UCSD-AML1 (cell line): ENCODE measurements around the gene RLBP1.
"Not testable (repeated sequence)": the region's sequence is repeated elsewhere in the genome, so short reads cannot be mapped to it uniquely, and the experiment has no call there.

Experiments used
- DNase-seq: peaks from one replicate; lab custom pipeline; 2025; ENCODE audit not compliant: unreplicated experiment; lab: John Stamatoyannopoulos, UW

Gene RLBP1

DNA sequence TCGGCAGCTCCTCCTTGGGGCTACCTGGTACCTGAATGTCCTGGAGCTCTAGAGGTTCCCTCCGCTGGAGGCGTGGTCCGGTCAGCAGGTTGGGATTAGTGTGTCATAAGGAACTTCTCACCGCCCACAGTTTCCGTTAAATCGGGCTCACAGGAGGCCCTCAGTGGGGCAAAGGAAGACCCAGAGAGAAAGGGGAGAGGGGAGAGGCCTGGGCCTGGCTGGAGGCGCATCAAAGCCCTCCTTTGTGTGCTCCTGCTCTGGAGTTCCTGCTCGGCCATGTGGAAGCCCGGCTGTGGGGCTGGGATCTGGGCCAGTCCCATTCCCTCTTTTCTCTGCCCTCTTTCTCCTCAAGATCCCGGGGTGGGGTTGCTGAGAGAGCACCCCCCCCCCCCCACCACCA lies at the start of gene RLBP1:
RLBP1 (minus strand) TSS at position 37 of the 400 bp plus-strand sequence. CDS start 2,604 bp downstream, outside the sequence.
- no peak for DNase-seq

DNA sequence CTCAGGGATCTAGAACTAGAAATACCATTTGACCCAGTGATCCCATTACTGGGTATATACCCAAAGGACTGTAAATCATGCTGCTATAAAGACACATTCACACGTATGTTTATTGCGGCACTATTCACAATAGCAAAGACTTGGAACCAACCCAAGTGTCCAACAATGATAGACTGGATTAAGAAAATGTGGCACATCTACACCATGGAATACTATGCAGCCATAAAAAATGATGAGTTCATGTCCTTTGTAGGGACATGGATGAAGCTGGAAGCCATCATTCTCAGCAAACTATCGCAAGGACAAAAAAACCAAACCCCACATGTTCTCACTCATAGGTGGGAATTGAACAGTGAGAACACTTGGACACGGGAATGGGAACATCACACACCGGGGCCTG lies 28.8 kb upstream of the RLBP1 start:
- not testable (repeated sequence) for DNase-seq

DNA sequence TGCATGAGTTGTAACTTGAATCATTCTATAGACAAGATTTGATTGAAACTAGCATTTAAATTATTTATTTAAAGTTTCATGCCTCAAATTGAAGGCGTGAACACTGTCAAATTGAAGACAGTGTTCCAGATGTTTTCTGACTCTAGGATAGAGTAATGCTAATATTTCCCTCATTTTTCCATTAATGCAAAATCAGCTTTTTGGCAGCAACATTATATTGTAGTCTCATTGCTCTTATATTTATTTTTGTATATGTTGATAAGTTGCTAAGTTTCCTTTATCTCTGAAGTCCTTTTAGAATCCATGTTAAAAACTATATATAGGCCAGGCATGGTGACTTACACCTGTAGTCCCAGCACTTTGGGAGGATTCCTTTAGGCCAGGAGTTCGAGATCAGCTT lies 27.2 kb upstream of the RLBP1 start:
- DNase-seq: no peak

DNA sequence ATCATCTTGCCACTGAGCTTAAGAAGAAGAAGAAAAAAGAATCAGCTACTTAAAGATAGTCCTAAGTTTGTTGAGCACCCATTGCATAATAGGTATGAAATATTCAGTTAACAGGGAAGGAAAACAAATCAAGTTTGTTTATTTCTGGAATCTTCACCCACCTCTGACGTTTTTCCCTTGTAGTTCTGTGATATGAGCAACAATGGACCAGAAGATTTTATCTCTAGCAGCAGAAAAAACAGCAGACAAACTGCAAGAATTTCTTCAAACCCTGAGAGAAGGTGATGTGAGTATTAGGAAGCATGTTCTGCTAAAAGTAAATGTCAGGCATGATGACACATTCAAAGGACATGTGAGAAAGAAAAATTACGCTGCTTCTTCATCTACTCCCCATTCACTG lies 26.1 kb upstream of the RLBP1 start:
- DNase-seq: no peak

DNA sequence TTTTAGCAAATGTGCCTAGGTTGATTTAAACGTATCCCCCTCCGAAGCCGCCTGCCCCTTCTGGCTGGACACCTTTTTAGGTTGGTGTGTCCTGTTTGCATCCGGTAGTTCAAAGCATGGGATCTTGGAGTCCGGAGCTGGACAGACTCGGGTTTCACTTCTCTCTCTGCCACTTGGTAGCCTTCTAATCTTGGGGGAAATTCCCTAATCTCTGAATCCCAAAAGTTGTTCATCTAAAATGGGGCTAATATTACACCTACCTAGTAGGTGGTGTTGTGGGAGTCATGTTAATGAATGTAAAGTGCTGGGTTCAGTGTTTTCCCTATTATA lies 23.2 kb upstream of the RLBP1 start:
- DNase-seq: no peak

DNA sequence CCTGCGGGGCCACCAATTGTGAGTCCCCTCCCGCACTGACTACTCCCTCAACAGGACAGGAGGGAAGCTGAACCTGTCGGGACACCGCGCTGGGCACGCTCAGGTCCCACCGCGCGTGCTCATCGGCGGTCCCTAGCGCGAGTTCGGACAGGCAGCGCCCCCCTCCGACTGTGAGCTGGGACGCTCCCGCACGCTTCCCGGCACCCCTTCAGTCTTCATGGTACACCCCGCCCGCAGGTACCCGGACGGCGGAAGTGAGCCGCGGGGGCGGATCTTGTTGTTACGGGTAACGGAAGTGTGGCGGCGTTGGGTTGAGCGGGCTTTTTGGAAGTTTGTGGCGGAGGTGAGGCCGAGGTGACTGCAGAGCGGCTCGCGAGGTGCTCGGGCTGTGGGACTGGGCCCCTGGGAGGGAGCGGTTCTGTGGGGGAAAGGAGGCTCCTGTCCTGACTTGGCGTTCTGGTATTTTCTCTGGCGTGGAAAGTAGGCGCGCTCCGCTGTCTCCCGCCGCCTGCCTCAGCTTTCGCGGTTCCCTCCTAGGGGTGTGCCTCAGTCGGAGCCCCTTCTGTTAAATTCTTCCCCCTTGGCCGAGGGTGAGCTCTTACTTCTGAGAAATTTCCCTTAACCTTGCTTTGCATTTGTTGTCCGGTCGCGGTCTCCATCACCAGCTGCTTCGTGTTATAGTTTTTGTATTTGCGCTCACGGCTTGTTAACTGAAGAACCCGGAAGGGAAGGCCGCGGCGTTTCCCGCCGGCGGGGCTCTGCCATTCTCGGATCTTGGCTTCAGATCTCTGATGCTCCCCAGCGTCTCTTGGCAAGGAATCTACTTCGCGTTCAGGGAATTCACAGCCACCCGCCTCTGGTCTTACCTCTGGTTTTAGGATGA lies 22.6 kb upstream of the RLBP1 start, which contains the start of gene FANCI:
FANCI (plus strand) TSS at position 289 of the 883 bp plus-strand sequence. CDS start 3,669 bp downstream, outside the sequence.
- peak; percentile 95 for DNase-seq

DNA sequence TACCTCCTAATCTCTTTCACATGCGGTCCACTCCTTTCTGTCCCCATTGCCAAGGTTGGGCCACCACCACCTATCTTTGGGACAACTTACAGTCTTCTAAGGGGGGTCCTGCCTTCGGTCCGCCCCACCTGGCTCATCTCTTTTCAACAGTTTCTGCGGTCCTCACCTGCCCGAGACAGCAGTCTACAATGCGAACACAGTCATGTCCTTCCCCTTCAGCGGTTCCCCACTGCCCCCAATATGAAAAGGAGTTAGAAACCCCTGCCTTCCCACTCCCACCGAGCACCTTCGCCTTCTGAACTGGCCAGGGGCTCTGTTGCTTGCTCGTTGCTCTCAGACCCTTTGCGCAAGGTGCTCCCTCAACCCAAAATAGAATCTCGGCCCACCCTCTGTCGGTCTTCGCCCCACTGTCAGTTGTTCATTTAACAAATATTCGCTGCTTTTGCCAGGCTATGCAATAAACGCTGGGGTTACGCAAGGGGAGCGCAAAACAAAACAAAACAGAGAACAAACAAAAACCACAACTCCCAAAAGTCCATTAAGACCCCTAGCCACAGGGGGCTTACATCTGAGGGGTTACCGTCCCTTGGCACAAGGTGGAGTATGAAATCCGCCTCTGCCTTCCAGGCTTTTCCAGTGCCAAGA lies 21.8 kb upstream of the RLBP1 start:
- no peak for DNase-seq

DNA sequence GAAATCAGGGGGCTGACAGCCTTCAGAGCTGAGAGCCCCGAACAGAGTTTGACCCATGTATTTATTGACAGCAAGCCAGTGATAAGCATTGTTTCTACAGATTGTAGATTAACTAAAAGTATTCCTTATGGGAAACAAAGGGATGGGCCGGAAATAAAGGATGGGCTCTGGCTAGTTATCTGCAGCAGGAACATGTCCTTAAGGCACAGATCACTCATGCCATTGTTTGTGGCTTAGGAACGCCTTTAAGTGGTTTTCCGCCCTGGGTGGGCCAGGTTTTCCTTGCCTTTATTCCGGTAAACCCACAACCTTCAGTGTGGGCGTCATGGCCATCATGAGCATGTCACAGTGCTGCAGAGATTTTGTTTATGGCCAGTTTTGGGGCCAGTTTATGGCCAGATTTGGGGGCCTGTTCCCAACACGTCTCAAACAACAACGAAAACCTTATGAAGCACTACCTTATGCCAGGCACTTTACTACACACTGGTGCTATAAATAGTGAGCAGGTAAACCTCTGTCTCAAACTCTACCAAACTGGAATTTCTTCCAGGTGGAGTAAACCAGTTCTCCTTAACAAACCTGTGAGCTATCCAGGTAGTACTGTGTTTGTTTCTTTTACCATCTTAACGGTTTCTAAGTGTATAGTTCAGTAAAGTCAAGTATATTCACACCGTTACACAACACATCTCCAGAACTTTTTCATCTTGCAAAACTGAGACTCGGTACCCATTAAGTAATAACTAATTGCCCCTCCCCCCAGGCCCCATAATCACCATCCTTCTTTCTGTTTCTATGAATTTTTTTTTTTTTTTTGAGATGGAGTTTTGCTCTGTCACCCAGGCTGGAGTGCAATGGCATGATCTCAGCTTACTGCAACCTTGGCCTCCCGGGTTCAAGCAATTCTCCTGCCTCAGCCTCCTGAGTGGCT lies 18.8 kb upstream of the RLBP1 start:
- not testable (repeated sequence) for DNase-seq

DNA sequence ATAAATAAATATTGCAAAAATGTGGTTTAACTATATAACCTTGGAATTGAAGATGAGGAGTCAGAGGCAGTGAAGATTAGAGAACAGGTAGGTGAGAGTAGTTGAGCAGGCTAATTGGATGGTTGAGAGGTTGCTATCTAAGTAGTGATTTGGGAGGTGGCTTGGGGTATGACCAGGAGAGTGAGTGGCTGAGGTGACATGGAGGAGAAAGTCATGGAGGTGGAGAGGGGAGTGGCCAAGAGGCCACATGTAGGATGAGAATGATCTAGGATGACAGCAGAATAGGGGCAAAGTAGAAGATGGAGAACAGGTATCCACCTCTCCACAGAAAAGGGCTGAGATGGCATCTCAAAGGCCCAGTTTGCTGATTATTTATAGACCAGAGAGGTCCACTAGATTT lies 10.5 kb upstream of the RLBP1 start:
- no peak for DNase-seq

DNA sequence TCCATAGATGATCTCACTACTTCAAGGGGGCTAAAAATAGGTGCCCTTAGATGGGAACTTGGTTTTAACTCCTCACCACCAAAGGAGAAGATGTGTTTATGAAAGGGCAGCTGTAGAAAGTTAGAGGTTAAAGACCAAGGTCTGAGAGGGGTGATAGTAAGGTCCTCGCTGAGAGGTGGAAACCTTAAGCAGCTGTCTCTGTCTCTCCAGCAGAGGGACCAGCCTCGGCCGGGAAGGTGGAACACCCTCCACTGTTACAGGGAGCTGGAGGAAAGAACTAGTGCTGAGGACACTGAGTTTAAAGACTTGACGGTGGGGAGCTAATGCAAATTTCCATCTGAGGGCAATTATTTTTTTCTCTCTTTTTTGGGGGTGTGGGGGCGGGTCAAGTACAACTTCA lies 8.9 kb upstream of the RLBP1 start:
- DNase-seq: no peak

DNA sequence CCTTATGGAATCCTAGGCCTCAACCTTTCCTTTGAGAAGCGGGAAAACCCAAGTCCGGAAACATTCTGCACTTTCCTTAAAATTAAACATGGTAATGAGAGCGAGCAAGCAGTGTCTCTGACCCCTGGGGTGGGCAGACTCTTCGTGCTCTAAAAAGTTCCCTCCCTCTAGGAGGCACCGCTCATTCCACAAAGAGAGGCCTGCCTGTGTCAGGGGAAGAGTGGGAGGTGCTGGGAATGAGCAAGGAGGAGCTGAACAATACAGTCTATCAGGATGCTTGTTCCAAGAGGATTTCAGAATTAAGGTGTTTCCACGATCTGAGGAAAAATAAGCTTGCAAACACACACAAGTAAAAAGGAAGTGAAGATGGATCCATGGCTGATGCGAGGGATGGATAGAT lies 6.0 kb upstream of the RLBP1 start:
- no peak for DNase-seq

DNA sequence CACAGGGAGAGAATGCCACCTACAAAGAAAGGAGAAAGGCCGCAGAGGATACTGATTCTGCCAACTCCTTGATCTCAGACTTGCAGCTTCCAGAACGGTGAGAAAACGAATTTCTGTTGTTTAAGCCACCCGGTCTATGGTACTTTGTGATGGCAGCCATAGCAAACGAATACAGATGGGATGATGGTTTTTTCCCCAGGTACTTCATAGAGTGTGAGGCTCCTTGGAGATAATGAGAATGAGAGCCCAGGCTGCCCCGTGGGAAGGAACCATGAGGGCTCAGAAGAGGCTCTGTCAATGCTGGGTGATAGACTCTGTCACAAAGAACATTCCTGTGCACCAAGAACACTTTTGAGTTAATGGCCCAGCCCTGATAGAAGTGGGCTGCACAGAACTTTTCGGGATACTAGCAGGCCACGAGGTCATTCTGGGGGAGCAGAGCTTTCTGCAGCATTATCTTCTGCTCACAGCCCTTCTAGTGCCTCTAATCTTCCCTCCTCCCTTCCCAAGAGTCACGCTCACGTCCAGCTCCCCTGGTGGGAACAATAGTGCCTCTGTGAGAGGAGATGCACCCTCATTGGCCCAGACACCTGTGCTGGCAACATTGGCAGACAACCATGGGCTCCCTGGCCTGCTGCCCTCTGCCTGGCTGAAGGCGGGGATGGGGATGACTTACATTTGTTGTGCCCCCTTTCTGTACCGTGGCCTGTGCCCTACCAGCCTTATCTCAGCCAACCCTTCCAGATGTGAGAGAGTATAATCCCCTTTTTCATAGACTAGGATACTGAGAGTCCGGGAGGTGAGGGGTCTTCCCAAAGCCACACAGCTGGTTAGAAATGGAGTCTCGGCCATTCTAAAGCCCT lies 5.2 kb upstream of the RLBP1 start:
- DNase-seq: no peak

DNA sequence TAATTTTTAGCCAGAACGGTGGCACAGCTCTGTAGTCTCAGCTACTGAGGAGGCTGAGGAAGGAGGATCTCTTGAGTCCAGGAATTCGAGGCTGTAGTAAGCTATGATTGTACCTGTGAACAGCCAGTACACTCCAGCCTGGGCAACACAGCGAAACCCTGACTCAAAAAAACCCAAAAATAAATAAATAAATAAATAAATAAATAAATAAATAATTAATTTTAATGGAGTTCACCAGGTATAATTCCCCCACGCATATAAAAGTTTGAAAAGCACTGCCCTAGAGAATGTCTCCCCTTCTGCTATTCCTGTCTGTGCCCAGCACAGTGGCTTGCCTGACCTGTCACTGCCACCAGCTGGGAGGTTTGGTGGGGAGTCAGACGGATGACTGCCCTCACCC lies 4.2 kb upstream of the RLBP1 start:
- DNase-seq: no peak

DNA sequence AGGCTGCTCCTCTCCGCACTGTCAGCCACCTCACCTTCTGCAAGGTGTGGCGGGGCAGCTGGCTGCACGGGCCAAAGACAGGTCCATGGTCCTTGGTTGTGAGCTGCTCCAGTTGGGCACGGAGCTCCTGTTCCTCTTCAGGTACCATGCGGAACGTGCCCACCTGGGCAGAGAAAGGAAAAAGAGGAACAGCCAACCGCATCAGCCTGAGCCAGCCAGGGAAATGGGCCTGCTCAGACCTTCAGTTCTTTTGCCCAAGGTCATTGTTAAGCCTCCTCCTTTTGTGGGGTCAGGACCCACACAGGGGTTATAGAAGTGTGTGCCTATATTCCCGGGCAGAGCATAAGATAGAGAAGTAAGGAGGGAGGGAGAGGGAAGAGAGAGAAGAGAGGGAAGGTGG lies 2.8 kb downstream of the RLBP1 start:
- DNase-seq: no peak

DNA sequence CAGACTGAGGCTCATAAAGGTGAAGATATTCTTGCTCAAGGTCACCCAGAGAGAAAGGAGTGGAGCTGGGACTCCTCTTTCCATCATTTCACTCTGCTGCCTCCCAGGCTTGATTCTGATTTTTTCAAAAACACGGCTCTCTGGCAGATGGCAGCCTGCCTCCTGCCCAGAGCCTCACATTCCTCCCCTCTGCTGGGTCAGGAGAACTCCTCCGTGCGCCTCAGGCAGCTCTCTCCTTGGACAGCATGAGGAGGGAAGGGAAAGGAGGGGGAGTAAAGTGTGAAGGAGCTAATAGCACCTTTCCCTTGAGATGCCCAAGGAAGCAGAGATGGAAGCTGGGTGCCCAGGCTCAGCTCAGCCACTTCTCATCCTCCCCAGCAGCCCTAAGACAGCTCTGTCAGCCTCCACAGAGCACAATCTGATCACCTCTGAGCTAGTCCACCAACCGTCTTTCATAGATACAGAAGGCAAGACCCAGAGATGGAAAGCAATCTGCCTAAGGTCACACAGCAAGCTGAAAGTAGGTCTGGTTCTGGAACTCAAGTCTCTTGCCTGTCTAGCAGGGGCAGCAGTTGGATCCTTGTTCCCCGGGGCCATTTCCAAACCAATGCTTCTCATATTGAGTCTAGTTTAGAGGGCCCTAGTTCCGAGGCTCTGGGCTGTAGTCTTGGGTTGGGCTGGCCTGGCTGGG lies 3.5 kb downstream of the RLBP1 start:
- DNase-seq: no peak

DNA sequence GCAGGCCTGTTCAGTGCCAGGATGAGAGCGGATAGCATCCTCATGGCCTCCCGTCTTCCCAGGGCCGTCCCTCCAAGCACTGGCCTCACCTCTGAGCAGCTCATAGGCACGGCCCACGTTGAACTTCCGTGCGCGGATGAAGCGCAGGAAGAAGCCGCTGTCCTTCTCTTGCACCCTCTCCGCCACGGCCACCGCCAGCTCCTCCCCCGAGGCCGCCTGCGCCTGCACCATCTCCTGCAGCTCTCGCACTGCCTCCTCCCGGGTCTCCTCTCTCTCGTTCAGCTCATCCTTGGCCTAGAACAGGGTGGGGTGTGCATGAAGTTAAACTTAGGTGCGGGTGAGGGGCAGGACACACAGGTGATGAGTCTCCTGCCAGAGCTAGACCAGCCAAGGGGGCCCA lies 4.3 kb downstream of the RLBP1 start:
- no peak for DNase-seq

DNA sequence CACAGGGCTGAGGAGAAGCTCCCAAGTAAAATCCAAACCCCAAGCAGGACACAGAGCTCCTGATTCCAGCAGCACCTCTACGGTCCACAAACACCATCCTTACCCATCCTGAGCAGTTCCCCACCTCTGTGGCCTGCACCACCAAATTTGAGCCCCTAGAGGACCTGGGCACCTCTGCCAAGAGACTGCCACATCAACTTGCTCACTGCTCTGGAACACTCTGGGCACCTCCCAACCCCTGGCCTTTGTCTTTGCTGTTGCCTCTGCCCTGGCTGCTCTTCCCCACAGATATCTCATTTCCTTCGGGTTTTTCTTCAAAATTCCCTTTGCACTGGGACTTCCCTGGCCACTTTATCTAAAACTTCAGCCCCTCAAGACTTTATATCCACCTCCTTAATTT lies 5.8 kb downstream of the RLBP1 start:
- DNase-seq: no peak

DNA sequence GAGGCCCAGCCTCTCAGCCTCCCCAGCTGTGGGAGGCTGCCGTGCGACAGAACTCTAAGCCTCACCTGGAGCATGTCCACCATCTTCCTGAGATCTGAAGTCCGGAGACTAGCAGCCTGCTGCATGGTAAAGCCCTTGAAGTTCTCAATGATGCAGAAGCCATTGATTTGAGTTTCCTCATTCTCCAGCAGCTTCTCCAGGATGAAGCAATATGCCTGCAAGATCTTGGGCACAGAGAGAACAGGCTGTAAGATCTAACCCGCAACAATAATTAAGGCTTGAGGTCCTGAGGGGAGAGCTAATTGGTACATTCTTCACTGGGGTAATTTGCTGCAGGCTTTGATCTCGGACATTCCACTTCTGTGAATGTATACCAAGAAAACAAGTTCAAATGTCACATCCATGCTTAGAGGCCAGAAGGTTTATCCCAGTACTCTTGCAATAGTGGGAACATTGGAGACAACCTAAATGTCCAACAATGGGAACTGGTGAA lies 9.7 kb downstream of the RLBP1 start:
- DNase-seq: no peak

DNA sequence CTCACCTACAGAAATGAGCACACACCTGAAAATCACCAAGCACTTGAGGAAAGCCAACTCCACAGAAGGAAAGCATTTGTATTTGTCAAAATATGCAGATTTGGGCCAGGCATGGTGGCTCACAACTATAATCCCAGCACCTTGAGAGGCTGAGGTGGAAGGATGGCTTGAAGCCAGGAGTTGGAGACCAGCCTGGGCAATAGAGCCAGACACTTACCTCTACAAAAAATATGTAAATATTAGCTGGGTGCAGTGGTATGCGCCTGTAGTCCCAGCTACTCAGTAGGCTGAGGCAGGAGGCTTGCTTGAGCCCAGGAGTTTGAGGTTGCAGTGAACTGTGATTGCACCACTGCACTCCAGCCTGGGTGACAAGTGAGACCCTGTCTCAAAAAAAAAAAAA lies 12.3 kb downstream of the RLBP1 start:
- DNase-seq: no peak

DNA sequence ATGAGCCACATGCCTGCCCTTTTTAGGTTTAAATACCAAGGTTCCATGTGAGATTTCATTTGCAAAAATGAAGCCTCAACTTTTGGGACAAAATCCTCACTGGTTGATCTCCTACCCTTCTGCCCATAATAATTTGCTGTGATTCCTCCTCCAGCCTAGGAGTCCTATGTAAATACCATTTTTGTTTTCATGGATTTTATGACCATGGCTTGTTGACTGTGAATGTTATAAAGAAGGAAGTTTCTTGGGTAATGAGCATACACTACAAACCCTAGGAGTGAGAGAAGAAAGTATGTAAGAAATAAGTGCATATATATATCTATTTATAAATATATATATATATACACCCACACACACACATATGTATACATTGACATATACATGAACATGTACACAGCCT lies 13.1 kb downstream of the RLBP1 start:
- no peak for DNase-seq
